Heart left ventricle (tissue), 16 donors: ENCODE results near the gene RYR3. TPM values are rescaled to one million over a fixed set of nuclear protein-coding genes. Genes with fewer than 3 reads are reported as not detected.

Source experiments
- ATAC-seq, 4 donors: fragments of 200-7000 bp; cut with Tn5 transposase; one replicate each; pipeline ENCODE4 v1.9.1; 2020 to 2022; ENCODE audit warnings: moderate library complexity in 4 of 4, mild to moderate bottlenecking in 3 of 4, moderate number of reproducible peaks in 1 of 4
- DNase-seq, 5 donors: peaks; one replicate each; pipeline ENCODE4 v3.0.0-alpha.2; 2020
- H3K27ac ChIP-seq, 12 donors: fragments of 200-600 bp; sonication (generic) in 4 of 12; one replicate each; pipeline versions ENCODE4 v1.5.0 to v1.8.0; 2016 to 2022; ENCODE audit warnings: mild to moderate bottlenecking in 2 of 12
- H3K27me3 ChIP-seq, 9 donors: fragments of 200-600 bp; sonication (generic) in 2 of 9; one replicate each; pipeline versions ENCODE4 v1.5.1 to v1.8.0; 2016 to 2022; ENCODE audit warnings: mild to moderate bottlenecking in 3 of 9
- H3K36me3 ChIP-seq, 9 donors: fragments of 200-600 bp; sonication (generic) in 2 of 9; one replicate each; pipeline versions ENCODE4 v1.5.0 to v1.8.0; 2018 to 2022; ENCODE audit warnings: mild to moderate bottlenecking in 2 of 9
- H3K4me1 ChIP-seq, 12 donors: fragments of 200-600 bp; sonication (generic) in 4 of 12; one replicate each; pipeline versions ENCODE4 v1.5.0 to v1.8.0; 2016 to 2022; ENCODE audit warnings: mild to moderate bottlenecking in 3 of 12
- H3K4me3 ChIP-seq, 12 donors: fragments of 200-600 bp; sonication (generic) in 4 of 12; one replicate each; pipeline versions ENCODE4 v1.5.0 to v1.8.0; 2017 to 2022; ENCODE audit warnings: mild to moderate bottlenecking in 9 of 12, moderate library complexity in 4 of 12
- H3K9me3 ChIP-seq, 12 donors: fragments of 200-600 bp; sonication (generic) in 4 of 12; one replicate each; pipeline versions ENCODE4 v1.5.0 to v1.8.0; 2016 to 2022; ENCODE audit warnings: mild to moderate bottlenecking in 1 of 12
- POLR2A ChIP-seq, 2 donors: fragments of 450-650 bp; IDR thresholded peaks; one replicate each; pipeline ENCODE4 v1.6.1; 2017; ENCODE audit warnings: antibody characterized with exemption in 2 of 2, mild to moderate bottlenecking in 2 of 2, moderate library complexity in 2 of 2
- WGBS, 4 donors: extraction: QIAGEN DNeasy Blood & Tissue Kit in 2 of 4; methylation state at CpG; one replicate each; pipeline versions ENCODE4 v1.1.5 to v1.1.7; 2013 to 2018; 5-methylcytosine and 5-hydroxymethylcytosine counted together
- intact Hi-C, 10 donors: fragments of 100-400 bp; cut with DNase I; formaldehyde crosslinking; loops; one replicate each; pipeline versions ENCODE4 v1.11.1 to v1.14.2; 2022
- long read RNA-seq, 3 donors: library from polyadenylated mRNA; unstranded; transcript quantifications; one replicate each; pipeline ENCODE4 v2.0.0, GENCODE V29; 2020 to 2021
- polyA plus RNA-seq, 2 donors: library from polyadenylated mRNA; stranded (reverse); fragments of 200-250 nt; gene quantifications; one replicate each; pipeline ENCODE4 v1.2.3, GENCODE V29; 2013
- total RNA-seq, 9 donors: library from RNA; depleted of rRNA in 2 of 9; stranded (reverse); fragments of >200 nt in 2 of 9; fragmentation: NEBNext Ultra II Directional in 3 of 9; extraction: Animal tissue kit (Norgen Biotek cat#: 25700) in 3 of 9; gene quantifications; one replicate each; pipeline versions ENCODE4 v1.1.0 to v1.2.4, GENCODE V29; 2016 to 2023
- TF ChIP-seq, protein P1 (sequence below), 12 donors: fragments of 200-600 bp; sonication (generic) in 4 of 12; IDR thresholded peaks; one replicate each; pipeline versions ENCODE4 v1.5.0 to v1.8.0; 2018 to 2022; ENCODE audit warnings: antibody characterized with exemption in 12 of 12, mild to moderate bottlenecking in 5 of 12
- donor health status: ischemic (EF 13 %, LVEDD 7.1; RV severe dilation, severe dysfunction).
- donor health status: healthy with polysubstance abuse.
- donor health status: DM: no; HTN: yes; CAD: no.
- donor health status: DM: no; HTN: no; CAD: no.
- donor health status: ischemic (EF 25% LVEDD 6.9; RV normal size, moderate dysfunction).
- donor health status: ischemic (EF 25% LVEDD 5.7; RV mildly dilated, moderate dysfunction).
- donor health status: healthy.
- donor health status: DM: yes; HTN: yes; CAD: no.
- donor health status: ischemic (EF 35%, LVEDD 5.7; RV mildly dilated, moderate dysfunction).
- donor health status: nonischemic (EF 11% LVEDD 7.7; RV severe dilation, severe dysfunction).
- donor health status: DM: yes; HTN: yes; CAD: no.
- donor health status: PGD.
- donor health status: ischemic (EF 29% LVEDD 5.4; RV normal size, mild dysfunction).
- donor health status: nonischemic (EF 23%, LVEDD 6.1; RV moderate dilation, normal function).

RYR3 gene
- total RNA-seq: under 1 TPM in 7 of 9 donors, not detected in 2; 0.04 to 0.35 (median 0.29) TPM
- under 1 TPM; 0.01 to 0.11 TPM for polyA plus RNA-seq
- long read RNA-seq, donor 1: 0 reads
- long read RNA-seq, donor 2: 0 reads
- long read RNA-seq, donor 3: 0 reads

DNA sequence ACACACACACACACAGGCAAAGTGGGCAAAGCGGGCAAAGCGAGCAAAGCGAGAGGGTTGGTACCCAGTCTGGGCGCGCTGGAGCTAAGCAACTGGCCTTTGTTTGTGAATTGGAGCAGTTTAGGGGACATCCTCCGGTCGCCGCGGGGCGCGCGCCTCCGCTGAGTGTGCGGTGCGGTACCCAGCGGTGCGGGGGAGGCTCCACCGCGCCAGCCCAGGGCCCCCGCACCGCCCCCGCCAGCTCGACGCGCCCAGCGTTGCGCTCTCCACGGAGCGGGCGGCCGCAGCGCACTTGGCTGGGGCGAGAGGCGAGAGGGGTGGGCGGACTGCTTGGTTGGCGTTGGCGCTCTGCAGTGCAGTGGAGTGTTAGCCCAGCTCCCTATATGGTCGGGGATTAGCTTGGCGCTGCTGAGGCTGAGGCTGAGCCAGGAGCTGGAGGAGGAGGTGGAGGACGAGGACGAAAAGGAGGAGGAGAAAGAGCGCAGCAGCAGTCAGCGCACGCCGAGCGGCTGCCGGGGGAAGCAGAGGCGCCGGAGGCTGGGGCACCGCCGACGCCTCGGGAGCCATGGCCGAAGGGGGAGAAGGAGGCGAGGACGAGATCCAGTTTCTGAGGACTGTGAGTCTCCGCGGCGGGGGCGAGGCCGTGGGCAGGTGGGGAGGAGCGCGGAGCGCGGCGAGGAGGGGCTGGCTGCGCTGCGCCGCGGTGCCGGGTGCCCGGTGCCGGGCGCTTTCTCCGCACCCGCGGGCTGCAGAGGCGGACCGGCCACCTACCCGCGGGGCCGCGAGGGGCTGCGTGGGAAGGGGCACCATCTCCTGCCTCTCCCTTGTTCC, at the start of gene RYR3:
Gene RYR3, plus strand, starts transcription at position 487 of the 831 bp plus-strand sequence. Its CDS starts 79 bp downstream, at position 566.
- Histone ChIP-seq H3K27me3 (peaks cover 0 to 55% (median 19%) of the 10 kb centered on the region in 9 donors), H3K36me3 (no peaks in the 10 kb centered on the region), H3K9me3 (no peaks in the 10 kb centered on the region), H3K4me3 (peak within 1 kb of the TSS in 11 of 12 donors; percentile 3 to 59 (median 38)), H3K27ac (peak within 1 kb of the TSS in 1 of 12 donors; percentile 81), H3K4me1 (peaks cover 0 to 8% (median 0%) of the 10 kb centered on the region in 12 donors)
- intact Hi-C loops: loop anchor here in 1 of 10 donors (10.0 kb wide), 2 partner anchors 54 to 364 kb away; no protein-coding TSS in a partner anchor
- DNase-seq (peak in 2 of 5 donors; percentile 12 to 25), ATAC-seq (peak in 3 of 4 donors; percentile 28 to 74 (median 72))
- 1 to 2% (median 1%) methylated on average over 68 to 84 of the region's 84 CpGs for WGBS, 4 donors
- TF ChIP-seq POLR2A (IDR thresholded peaks at IDR 0.05): no peak
- TF ChIP-seq, protein P1, sequence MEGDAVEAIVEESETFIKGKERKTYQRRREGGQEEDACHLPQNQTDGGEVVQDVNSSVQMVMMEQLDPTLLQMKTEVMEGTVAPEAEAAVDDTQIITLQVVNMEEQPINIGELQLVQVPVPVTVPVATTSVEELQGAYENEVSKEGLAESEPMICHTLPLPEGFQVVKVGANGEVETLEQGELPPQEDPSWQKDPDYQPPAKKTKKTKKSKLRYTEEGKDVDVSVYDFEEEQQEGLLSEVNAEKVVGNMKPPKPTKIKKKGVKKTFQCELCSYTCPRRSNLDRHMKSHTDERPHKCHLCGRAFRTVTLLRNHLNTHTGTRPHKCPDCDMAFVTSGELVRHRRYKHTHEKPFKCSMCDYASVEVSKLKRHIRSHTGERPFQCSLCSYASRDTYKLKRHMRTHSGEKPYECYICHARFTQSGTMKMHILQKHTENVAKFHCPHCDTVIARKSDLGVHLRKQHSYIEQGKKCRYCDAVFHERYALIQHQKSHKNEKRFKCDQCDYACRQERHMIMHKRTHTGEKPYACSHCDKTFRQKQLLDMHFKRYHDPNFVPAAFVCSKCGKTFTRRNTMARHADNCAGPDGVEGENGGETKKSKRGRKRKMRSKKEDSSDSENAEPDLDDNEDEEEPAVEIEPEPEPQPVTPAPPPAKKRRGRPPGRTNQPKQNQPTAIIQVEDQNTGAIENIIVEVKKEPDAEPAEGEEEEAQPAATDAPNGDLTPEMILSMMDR (IDR thresholded peaks at IDR 0.05): no peak

GRCh38 chr15:33262306-33262705, 48.5 kb upstream of the RYR3 start:
- intact Hi-C loops: no loop called here
- ATAC-seq (no peak), DNase-seq (no peak)
- Histone ChIP-seq H3K4me3 (no peak overlapping the region), H3K27ac (no peak overlapping the region), H3K36me3 (no peaks in the 10 kb centered on the region), H3K4me1 (no peaks in the 10 kb centered on the region), H3K9me3 (no peaks in the 10 kb centered on the region), H3K27me3 (no peaks in the 10 kb centered on the region)
- no peak for TF ChIP-seq POLR2A (IDR thresholded peaks at IDR 0.05)
- TF ChIP-seq, protein P1 (IDR thresholded peaks at IDR 0.05): no peak
- 43 to 57% (median 49%) methylated on average over 2 of the region's 2 CpGs for WGBS, 4 donors

DNA sequence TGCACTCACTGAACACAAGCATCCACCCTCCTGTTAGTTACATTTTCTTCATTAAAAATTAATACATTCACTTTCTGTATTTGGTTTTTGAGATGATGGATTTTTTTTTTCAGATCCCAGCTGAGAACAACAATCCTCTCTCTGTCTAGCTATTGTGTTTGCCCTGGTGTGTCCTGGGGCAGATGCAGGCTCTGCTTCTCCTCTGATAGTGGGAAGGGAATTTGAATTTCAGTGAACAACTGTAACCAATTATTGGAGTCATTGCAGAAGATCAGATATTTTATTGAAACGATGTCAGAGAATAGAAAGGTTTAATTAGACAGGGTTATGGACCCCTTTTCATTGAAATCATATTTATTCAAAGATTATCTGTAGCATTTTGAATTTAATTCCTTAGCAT, 33.1 kb upstream of the RYR3 start:
- Histone ChIP-seq H3K27me3 (peaks cover 0 to 5% (median 0%) of the 10 kb centered on the region in 9 donors), H3K4me3 (no peak overlapping the region), H3K9me3 (peaks cover 0 to 18% (median 0%) of the 10 kb centered on the region in 12 donors), H3K4me1 (no peaks in the 10 kb centered on the region), H3K36me3 (no peaks in the 10 kb centered on the region), H3K27ac (no peak overlapping the region)
- no peak for TF ChIP-seq POLR2A (IDR thresholded peaks at IDR 0.05)
- TF ChIP-seq, protein P1 (IDR thresholded peaks at IDR 0.05): no peak
- ATAC-seq: no peak
- DNase-seq: no peak
- WGBS, 4 donors: 27 to 41% (median 29%) methylated on average over 1 of the region's 1 CpG
- intact Hi-C loops: no loop called here
